Calu3 (cell line): ENCODE data around the gene SLC2A13. TPM values are rescaled to one million over a fixed set of nuclear protein-coding genes. Genes with fewer than 3 reads are reported as not detected.
"Not testable (repeated sequence)": the region's sequence is repeated elsewhere in the genome, so short reads cannot be mapped to it uniquely, and the experiment has no call there.

Source experiments
- BruUV-seq: library from RNA; stranded (reverse); fragments of 400-500 nt; replicated peaks from 2 replicates; lab custom pipeline; 2021; lab: Mats Ljungman, UMichigan
- CTCF ChIA-PET: fragments of 300-600 bp; sonication (Branson Sonifier 250); formaldehyde crosslinking; loops from one replicate; lab custom pipeline; 2022; ENCODE audit warnings: antibody characterized with exemption; lab: Charles Lee
- DNase-seq: peaks from one replicate; pipeline ENCODE4 v3.0.0; 2022
- H3K27ac Mint-ChIP-seq: one replicate; pipeline ENCODE4 v1.8.0; 2022; ENCODE audit warnings: mixed read lengths; ENCODE audit not compliant: unreplicated experiment
- H3K27me3 Mint-ChIP-seq: one replicate; pipeline ENCODE4 v1.8.0; 2022; ENCODE audit warnings: mixed read lengths; ENCODE audit not compliant: unreplicated experiment
- H3K36me3 Mint-ChIP-seq: one replicate; pipeline ENCODE4 v1.8.0; 2022; ENCODE audit warnings: mild to moderate bottlenecking, moderate library complexity, mixed read lengths; ENCODE audit not compliant: insufficient read depth, unreplicated experiment
- H3K4me1 Mint-ChIP-seq: one replicate; pipeline ENCODE4 v1.8.0; 2022; ENCODE audit warnings: mild to moderate bottlenecking, low read depth, mixed read lengths; ENCODE audit not compliant: unreplicated experiment
- H3K4me3 Mint-ChIP-seq: one replicate; pipeline ENCODE4 v1.8.0; 2022; ENCODE audit warnings: mild to moderate bottlenecking, low read depth, moderate library complexity, mixed read lengths; ENCODE audit not compliant: unreplicated experiment
- H3K9me3 Mint-ChIP-seq: one replicate; pipeline ENCODE4 v1.8.0; 2022; ENCODE audit warnings: low read depth, mixed read lengths; ENCODE audit not compliant: unreplicated experiment
- intact Hi-C: fragments of 100-400 bp; cut with micrococcal nuclease; formaldehyde crosslinking; loops from one replicate; pipeline ENCODE4 v1.10.0; 2022; ENCODE audit not compliant: unreplicated experiment
- total RNA-seq: library from RNA; stranded (reverse); gene quantifications from 2 replicates; pipeline ENCODE4 v1.2.3, GENCODE V29; 2022
- TF ChIP-seq, protein P1 (sequence below): fragments of 200-600 bp; IDR thresholded peaks from one replicate; pipeline ENCODE4 v1.8.0; 2022; ENCODE audit warnings: antibody characterized with exemption; ENCODE audit not compliant: unreplicated experiment

SLC2A13 gene
- total RNA-seq, 1 experiment from 2014 or later: 9.4 TPM

GRCh38 chr12:40055228-40055579 is 50.7 kb downstream of the SLC2A13 start:
- H3K9me3 Mint-ChIP-seq: no peaks in the 10 kb centered on the region
- H3K27ac Mint-ChIP-seq: no peak overlapping the region
- TF ChIP-seq, protein P1, sequence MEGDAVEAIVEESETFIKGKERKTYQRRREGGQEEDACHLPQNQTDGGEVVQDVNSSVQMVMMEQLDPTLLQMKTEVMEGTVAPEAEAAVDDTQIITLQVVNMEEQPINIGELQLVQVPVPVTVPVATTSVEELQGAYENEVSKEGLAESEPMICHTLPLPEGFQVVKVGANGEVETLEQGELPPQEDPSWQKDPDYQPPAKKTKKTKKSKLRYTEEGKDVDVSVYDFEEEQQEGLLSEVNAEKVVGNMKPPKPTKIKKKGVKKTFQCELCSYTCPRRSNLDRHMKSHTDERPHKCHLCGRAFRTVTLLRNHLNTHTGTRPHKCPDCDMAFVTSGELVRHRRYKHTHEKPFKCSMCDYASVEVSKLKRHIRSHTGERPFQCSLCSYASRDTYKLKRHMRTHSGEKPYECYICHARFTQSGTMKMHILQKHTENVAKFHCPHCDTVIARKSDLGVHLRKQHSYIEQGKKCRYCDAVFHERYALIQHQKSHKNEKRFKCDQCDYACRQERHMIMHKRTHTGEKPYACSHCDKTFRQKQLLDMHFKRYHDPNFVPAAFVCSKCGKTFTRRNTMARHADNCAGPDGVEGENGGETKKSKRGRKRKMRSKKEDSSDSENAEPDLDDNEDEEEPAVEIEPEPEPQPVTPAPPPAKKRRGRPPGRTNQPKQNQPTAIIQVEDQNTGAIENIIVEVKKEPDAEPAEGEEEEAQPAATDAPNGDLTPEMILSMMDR: no peak
- no peak for DNase-seq
- CTCF ChIA-PET: interaction anchor here (0.9 kb wide), 1 partner anchor 44 kb away, joined by 3 read pairs; no protein-coding TSS in a partner anchor
- no TSS peak for BruUV-seq
- peaks cover 19% of the 10 kb centered on the region for H3K4me1 Mint-ChIP-seq
- no peaks in the 10 kb centered on the region for H3K27me3 Mint-ChIP-seq
- H3K4me3 Mint-ChIP-seq: no peak overlapping the region
- intact Hi-C loops: no loop called here
- no peaks in the 10 kb centered on the region for H3K36me3 Mint-ChIP-seq

DNA sequence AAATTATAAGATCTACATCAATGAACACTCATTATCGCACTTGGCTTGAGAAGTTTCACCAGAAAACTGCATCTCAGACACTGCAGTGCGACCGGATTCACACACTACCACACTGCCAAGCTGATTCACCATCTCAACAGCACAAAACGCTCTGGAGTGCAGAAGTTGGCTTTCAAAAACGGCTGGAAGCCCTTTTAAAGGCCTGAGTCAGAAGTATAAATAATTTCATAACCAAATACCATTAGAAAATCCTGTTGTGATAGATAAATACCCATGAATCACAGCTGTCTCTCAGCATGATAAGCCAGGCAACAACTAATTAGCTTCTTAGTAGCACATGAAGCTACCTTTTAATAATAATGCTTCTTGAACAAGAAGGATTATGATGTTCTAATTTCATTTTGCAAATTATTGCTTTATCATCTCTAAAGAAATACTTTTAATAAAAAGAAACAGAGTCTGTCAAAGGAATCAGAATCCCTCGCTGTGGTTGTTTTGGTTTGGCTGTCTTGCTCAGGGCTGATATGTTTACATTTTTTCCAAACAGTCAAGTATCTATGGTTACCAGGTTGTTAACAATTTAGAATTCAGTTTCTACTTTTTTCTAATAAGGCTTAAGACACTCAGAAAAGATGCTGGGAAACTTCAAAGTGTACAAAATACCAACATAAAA is 51.2 kb downstream of the SLC2A13 start:
- no peak overlapping the region for H3K4me3 Mint-ChIP-seq
- H3K4me1 Mint-ChIP-seq: peaks cover 19% of the 10 kb centered on the region
- no peaks in the 10 kb centered on the region for H3K36me3 Mint-ChIP-seq
- H3K27me3 Mint-ChIP-seq: no peaks in the 10 kb centered on the region
- CTCF ChIA-PET: no interaction called here
- no TSS peak for BruUV-seq
- no peak overlapping the region for H3K27ac Mint-ChIP-seq
- H3K9me3 Mint-ChIP-seq: no peaks in the 10 kb centered on the region
- TF ChIP-seq, protein P1: no peak
- no peak for DNase-seq
- intact Hi-C loops: no loop called here

- Mint-ChIP-seq H3K9me3 (no peaks in the 10 kb centered on the region), H3K36me3 (no peaks in the 10 kb centered on the region), H3K4me3 (no peak overlapping the region), H3K4me1 (no peaks in the 10 kb centered on the region), H3K27me3 (no peaks in the 10 kb centered on the region), H3K27ac (no peak overlapping the region)
- BruUV-seq: no TSS peak
- DNase-seq: no peak
- intact Hi-C loops: no loop called here
- CTCF ChIA-PET: no interaction called here
- TF ChIP-seq, protein P1: no peak
Observed at GRCh38 chr12:40049268-40049667, 56.6 kb downstream of the SLC2A13 start.

DNA sequence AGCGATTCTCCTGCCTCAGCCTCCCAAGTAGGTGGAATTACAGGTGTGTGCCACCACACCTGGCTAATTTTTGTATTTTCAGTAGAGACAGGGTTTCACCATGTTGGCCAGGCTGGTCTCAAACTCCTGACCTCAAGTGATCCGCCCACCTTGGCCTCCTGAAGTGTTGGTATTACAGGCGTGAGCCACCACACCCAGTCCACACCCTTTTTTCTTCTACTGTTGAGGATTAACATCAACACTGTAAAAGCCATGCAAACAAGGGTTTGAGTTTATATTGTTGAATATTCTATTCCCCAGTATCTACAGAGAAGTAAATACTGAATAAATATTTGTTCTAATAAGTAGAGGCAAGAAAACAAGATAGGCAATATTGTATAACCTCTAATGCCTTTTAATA is 58.9 kb downstream of the SLC2A13 start:
- H3K27ac Mint-ChIP-seq, BruUV-seq, intact Hi-C loops, H3K27me3 Mint-ChIP-seq, H3K4me3 Mint-ChIP-seq, H3K4me1 Mint-ChIP-seq, H3K9me3 Mint-ChIP-seq, CTCF ChIA-PET, H3K36me3 Mint-ChIP-seq, DNase-seq: not testable (repeated sequence)

GRCh38 chr12:40045656-40046055 is 60.2 kb downstream of the SLC2A13 start:
- intact Hi-C loops: no loop called here
- Mint-ChIP-seq H3K27me3 (no peaks in the 10 kb centered on the region), H3K27ac (no peak overlapping the region), H3K4me1 (no peaks in the 10 kb centered on the region), H3K36me3 (peaks cover 5% of the 10 kb centered on the region), H3K4me3 (no peak overlapping the region), H3K9me3 (no peaks in the 10 kb centered on the region)
- BruUV-seq: no TSS peak
- TF ChIP-seq, protein P1: no peak
- CTCF ChIA-PET: no interaction called here
- DNase-seq: no peak
